HepG2 (cell line): ENCODE results near the gene SSBP4. TPM values are rescaled to one million over a fixed set of nuclear protein-coding genes. Genes with fewer than 3 reads are reported as not detected.

Experiments
- ERF ChIP-seq: IDR thresholded peaks from 2 replicates; pipeline ENCODE4 v1.6.1; 2018; ENCODE audit warnings: missing biosample characterization, missing genetic modification reagents
- MIXL1 ChIP-seq: IDR thresholded peaks from 2 replicates; pipeline ENCODE4 v1.6.1; 2016
- RARA ChIP-seq: IDR thresholded peaks from 2 replicates; pipeline ENCODE4 v1.6.1; 2016; ENCODE audit warnings: missing genetic modification reagents, missing compliant biosample characterization
- RXRB ChIP-seq: IDR thresholded peaks from 2 replicates; pipeline ENCODE4 v1.6.1; 2016; ENCODE audit warnings: borderline replicate concordance, missing genetic modification reagents, missing compliant biosample characterization
- SOX5 ChIP-seq: IDR thresholded peaks from 2 replicates; pipeline ENCODE4 v1.6.1; 2016; ENCODE audit warnings: borderline replicate concordance
- TBX2 ChIP-seq: sonication (generic); formaldehyde crosslinking; IDR thresholded peaks from 2 replicates; pipeline ENCODE4 v1.5.0; 2020; ENCODE audit warnings: missing genetic modification reagents, mild to moderate bottlenecking, borderline replicate concordance
- TEAD3 ChIP-seq: optimal IDR thresholded peaks from 2 replicates; pipeline ENCODE3; 2016; ENCODE audit warnings: borderline replicate concordance
- ZNF501 ChIP-seq: sonication (generic); formaldehyde crosslinking; IDR thresholded peaks from 2 replicates; pipeline ENCODE4 v1.5.1; 2020; ENCODE audit warnings: mild to moderate bottlenecking, moderate library complexity, missing genetic modification reagents
- ZNF790 ChIP-seq: sonication (generic); formaldehyde crosslinking; IDR thresholded peaks from 2 replicates; pipeline ENCODE4 v1.8.0; 2022; ENCODE audit warnings: missing genetic modification reagents, mild to moderate bottlenecking, borderline replicate concordance
- ZNF792 ChIP-seq: IDR thresholded peaks from 2 replicates; pipeline ENCODE4 v1.6.1; 2016
- polyA plus RNA-seq, 8 experiments: library from polyadenylated mRNA; depleted of rRNA in 3 of 8; stranded (reverse) in 7 of 8; unstranded in 1 of 8; fragments of >200 nt; fragmentation: Illumina TruSeq in 4 of 8; extraction: Trizol in 4 of 8; gene quantifications; 2 replicates each; pipeline versions ENCODE4 v1.2.1 to v1.2.3, GENCODE V29; 2011 to 2016; ENCODE audit warnings: low read depth in 4 of 8, missing spikeins in 1 of 8, mixed read lengths in 1 of 8; ENCODE audit not compliant: insufficient read depth in 1 of 8
- total RNA-seq, 5 experiments: library from RNA; depleted of rRNA; stranded (reverse); fragments of >200 nt; fragmentation: Illumina TruSeq; extraction: Trizol; gene quantifications; 2 replicates each; pipeline ENCODE4 v1.2.3, GENCODE V29; 2016; ENCODE audit warnings: low read depth in 1 of 5
- TF ChIP-seq, protein P1 (sequence below): sonication (generic); formaldehyde crosslinking; IDR thresholded peaks from 2 replicates; pipeline ENCODE4 v1.4.0; 2020; ENCODE audit warnings: missing genetic modification reagents
- TF ChIP-seq, protein P2 (sequence below): IDR thresholded peaks from 2 replicates; pipeline ENCODE4 v1.6.1; 2016

SSBP4 gene
- total and polyA plus RNA-seq, 2 of the 13 experiments (the other 11 are each of a cell fraction or from before 2014, with no cell fraction given), result 20.8 to 39.5 TPM

DNA sequence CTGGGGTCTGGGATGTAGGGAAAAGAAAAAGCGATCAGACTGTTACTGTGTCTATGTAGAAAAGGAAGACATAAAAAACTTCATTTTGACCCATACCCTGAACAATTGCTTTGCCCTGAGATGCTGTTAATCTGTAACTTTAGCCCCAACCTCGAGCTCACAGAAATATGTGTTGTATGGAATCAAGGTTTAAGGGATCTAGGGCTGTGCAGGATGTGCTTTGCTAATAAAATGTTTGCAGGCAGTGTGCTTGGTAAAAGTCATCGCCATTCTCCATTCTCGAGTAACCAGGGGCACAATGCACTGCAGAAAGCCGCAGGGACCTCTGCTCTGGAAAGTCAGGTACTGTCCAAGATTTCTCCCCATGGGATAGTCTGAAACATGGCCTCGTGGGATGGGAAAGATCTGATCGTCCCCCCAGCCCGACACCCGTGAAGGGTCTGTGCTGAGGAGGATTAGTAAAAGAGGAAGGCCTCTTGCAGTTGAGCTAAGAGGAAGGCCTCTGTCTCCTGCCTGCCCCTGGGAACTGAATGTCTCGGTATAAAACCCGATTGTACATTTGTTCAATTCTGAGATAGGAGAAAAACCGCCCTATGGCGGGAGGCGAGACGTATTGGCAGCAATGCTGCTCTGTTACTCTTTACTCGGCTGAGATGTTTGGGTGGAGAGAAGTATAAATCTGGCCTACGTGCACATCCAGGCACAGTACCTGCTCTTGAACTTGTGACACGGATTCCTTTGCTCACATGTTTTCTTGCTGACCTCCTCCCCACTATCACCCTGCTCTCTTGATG is 16.5 kb upstream of the SSBP4 start (continued):
- TF ChIP-seq, protein P1, sequence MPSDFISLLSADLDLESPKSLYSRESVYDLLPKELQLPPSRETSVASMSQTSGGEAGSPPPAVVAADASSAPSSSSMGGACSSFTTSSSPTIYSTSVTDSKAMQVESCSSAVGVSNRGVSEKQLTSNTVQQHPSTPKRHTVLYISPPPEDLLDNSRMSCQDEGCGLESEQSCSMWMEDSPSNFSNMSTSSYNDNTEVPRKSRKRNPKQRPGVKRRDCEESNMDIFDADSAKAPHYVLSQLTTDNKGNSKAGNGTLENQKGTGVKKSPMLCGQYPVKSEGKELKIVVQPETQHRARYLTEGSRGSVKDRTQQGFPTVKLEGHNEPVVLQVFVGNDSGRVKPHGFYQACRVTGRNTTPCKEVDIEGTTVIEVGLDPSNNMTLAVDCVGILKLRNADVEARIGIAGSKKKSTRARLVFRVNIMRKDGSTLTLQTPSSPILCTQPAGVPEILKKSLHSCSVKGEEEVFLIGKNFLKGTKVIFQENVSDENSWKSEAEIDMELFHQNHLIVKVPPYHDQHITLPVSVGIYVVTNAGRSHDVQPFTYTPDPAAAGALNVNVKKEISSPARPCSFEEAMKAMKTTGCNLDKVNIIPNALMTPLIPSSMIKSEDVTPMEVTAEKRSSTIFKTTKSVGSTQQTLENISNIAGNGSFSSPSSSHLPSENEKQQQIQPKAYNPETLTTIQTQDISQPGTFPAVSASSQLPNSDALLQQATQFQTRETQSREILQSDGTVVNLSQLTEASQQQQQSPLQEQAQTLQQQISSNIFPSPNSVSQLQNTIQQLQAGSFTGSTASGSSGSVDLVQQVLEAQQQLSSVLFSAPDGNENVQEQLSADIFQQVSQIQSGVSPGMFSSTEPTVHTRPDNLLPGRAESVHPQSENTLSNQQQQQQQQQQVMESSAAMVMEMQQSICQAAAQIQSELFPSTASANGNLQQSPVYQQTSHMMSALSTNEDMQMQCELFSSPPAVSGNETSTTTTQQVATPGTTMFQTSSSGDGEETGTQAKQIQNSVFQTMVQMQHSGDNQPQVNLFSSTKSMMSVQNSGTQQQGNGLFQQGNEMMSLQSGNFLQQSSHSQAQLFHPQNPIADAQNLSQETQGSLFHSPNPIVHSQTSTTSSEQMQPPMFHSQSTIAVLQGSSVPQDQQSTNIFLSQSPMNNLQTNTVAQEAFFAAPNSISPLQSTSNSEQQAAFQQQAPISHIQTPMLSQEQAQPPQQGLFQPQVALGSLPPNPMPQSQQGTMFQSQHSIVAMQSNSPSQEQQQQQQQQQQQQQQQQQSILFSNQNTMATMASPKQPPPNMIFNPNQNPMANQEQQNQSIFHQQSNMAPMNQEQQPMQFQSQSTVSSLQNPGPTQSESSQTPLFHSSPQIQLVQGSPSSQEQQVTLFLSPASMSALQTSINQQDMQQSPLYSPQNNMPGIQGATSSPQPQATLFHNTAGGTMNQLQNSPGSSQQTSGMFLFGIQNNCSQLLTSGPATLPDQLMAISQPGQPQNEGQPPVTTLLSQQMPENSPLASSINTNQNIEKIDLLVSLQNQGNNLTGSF, result 0 out of 2 replicates have a peak, but pooled peaks have one; percentile 21
- TF ChIP-seq RXRB (CRISPR knock-in tag) (peak; percentile 52; the same call in 1 of the 2 replicates), TEAD3 (CRISPR knock-in tag) (peak; percentile 48), RARA (peak; percentile 63; the same call in 1 of the 2 replicates), MIXL1 (CRISPR knock-in tag) (0 out of 2 replicates have a peak, but pooled peaks have one; percentile 18), SOX5 (CRISPR knock-in tag) (0 out of 2 replicates have a peak, but pooled peaks have one; percentile 16), ERF (CRISPR knock-in tag) (peak; percentile 17; the same call in 1 of the 2 replicates), TBX2 (CRISPR knock-in tag) (peak; percentile 32; the same call in 1 of the 2 replicates), ZNF501 (0 out of 2 replicates have a peak, but pooled peaks have one; percentile 18), ZNF792 (CRISPR knock-in tag) (0 out of 2 replicates have a peak, but pooled peaks have one; percentile 8), ZNF790 (CRISPR knock-in tag) (0 out of 2 replicates have a peak, but pooled peaks have one; percentile 53)
- TF ChIP-seq, protein P2, sequence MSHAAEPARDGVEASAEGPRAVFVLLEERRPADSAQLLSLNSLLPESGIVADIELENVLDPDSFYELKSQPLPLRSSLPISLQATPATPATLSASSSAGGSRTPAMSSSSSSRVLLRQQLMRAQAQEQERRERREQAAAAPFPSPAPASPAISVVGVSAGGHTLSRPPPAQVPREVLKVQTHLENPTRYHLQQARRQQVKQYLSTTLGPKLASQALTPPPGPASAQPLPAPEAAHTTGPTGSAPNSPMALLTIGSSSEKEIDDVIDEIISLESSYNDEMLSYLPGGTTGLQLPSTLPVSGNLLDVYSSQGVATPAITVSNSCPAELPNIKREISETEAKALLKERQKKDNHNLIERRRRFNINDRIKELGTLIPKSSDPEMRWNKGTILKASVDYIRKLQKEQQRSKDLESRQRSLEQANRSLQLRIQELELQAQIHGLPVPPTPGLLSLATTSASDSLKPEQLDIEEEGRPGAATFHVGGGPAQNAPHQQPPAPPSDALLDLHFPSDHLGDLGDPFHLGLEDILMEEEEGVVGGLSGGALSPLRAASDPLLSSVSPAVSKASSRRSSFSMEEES (CRISPR knock-in tag), result peak; percentile 43; the same call in 1 of the 2 replicates
